GDM1 (cell line): ENCODE results near the gene MYOCD.
"Not testable (repeated sequence)": the region's sequence is repeated elsewhere in the genome, so short reads cannot be mapped to it uniquely, and the experiment has no call there.

Experiments
- DNase-seq: peaks from one replicate; lab custom pipeline; 2025; lab: John Stamatoyannopoulos, UW

MYOCD gene

GRCh38 chr17:12665263-12666210, at the start of gene MYOCD:
Gene MYOCD, plus strand, starts transcription at chr17:12665890. Its CDS starts 299 bp downstream, at chr17:12666189.
- DNase-seq, result no peak

- no peak for DNase-seq
Observed at GRCh38 chr17:12616161-12616560, 49.5 kb upstream of the MYOCD start.

GRCh38 chr17:12618557-12618956, 47.1 kb upstream of the MYOCD start:
- no peak for DNase-seq

GRCh38 chr17:12619459-12620199, 46.1 kb upstream of the MYOCD start:
- no peak for DNase-seq

- DNase-seq, result no peak
Observed at GRCh38 chr17:12620200-12620720, 45.4 kb upstream of the MYOCD start.

- no peak for DNase-seq
Observed at GRCh38 chr17:12622726-12623125, 43.0 kb upstream of the MYOCD start.

- DNase-seq, result no peak
Observed at GRCh38 chr17:12623220-12623848, 42.4 kb upstream of the MYOCD start.

- DNase-seq, result no peak
Observed at GRCh38 chr17:12624211-12624610, 41.5 kb upstream of the MYOCD start.

GRCh38 chr17:12625092-12625491, 40.6 kb upstream of the MYOCD start:
- no peak for DNase-seq

GRCh38 chr17:12627177-12627629, 38.5 kb upstream of the MYOCD start:
- DNase-seq, result no peak

GRCh38 chr17:12627781-12628451, 37.8 kb upstream of the MYOCD start:
- DNase-seq, result no peak

- DNase-seq, result no peak
Observed at GRCh38 chr17:12631076-12631475, 34.6 kb upstream of the MYOCD start.

- no peak for DNase-seq
Observed at GRCh38 chr17:12632785-12633184, 32.9 kb upstream of the MYOCD start.

- no peak for DNase-seq
Observed at GRCh38 chr17:12634789-12635414, 30.8 kb upstream of the MYOCD start.

- DNase-seq, result not testable (repeated sequence)
Observed at GRCh38 chr17:12635996-12636395, 29.7 kb upstream of the MYOCD start.

GRCh38 chr17:12637015-12637414, 28.7 kb upstream of the MYOCD start:
- no peak for DNase-seq

- DNase-seq, result no peak
Observed at GRCh38 chr17:12637745-12638651, 27.7 kb upstream of the MYOCD start.

GRCh38 chr17:12640364-12640763, 25.3 kb upstream of the MYOCD start:
- DNase-seq, result no peak

- DNase-seq, result no peak
Observed at GRCh38 chr17:12641084-12641483, 24.6 kb upstream of the MYOCD start.

GRCh38 chr17:12642034-12642433, 23.7 kb upstream of the MYOCD start:
- no peak for DNase-seq
